Skin epidermis (tissue), 12 donors: ENCODE results near the gene B3GAT2.
"Not testable (repeated sequence)": the region's sequence is repeated elsewhere in the genome, so short reads cannot be mapped to it uniquely, and the experiment has no call there.

Experiments
- H3K27ac ChIP-seq, 21 experiments: fragments of 200-600 bp; sonication (generic) in 11 of 21; one replicate each; pipeline ENCODE4 v1.5.0; 2020; ENCODE audit warnings: mild to moderate bottlenecking in 3 of 21, inconsistent platforms in 2 of 21, moderate library complexity in 2 of 21
- H3K4me3 ChIP-seq, 7 experiments: fragments of 200-600 bp; sonication (generic) in 2 of 7; one replicate each; pipeline ENCODE4 v1.5.0; 2020; ENCODE audit warnings: inconsistent platforms in 2 of 7, mild to moderate bottlenecking in 2 of 7, moderate library complexity in 1 of 7

The B3GAT2 gene, protein sequence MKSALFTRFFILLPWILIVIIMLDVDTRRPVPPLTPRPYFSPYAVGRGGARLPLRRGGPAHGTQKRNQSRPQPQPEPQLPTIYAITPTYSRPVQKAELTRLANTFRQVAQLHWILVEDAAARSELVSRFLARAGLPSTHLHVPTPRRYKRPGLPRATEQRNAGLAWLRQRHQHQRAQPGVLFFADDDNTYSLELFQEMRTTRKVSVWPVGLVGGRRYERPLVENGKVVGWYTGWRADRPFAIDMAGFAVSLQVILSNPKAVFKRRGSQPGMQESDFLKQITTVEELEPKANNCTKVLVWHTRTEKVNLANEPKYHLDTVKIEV

GRCh38 chr6:70956451-70957283 lies at the start of gene B3GAT2:
Gene B3GAT2, minus strand, starts transcription at chr6:70957060. Its CDS starts 631 bp downstream, at chr6:70956429.
- H3K27ac ChIP-seq, result no peak within 1 kb of the TSS
- peak within 1 kb of the TSS; percentile 20 to 51 (median 44) for H3K4me3 ChIP-seq

DNA sequence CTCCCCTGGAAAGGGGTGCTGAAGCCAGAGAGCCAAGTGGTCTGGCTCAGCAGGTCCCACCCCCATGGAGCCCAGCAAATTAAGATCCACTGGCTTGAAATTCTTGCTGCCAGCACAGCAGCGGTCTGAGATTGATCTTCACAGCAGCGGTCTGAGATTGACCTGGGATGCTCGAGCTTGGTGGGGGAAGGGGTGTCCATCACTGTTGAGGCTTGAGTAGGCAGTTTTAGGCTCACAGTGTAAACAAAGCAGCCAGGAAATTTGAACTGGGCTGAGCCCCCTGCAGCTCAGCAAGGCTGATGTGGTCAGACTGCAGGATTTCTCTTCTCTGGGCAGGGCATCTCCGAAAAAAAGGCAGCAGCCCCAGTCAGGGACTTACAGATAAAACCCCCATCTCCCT lies 41.3 kb upstream of the B3GAT2 start:
- Histone ChIP-seq H3K27ac (no peak overlapping the region), H3K4me3 (no peak overlapping the region)

DNA sequence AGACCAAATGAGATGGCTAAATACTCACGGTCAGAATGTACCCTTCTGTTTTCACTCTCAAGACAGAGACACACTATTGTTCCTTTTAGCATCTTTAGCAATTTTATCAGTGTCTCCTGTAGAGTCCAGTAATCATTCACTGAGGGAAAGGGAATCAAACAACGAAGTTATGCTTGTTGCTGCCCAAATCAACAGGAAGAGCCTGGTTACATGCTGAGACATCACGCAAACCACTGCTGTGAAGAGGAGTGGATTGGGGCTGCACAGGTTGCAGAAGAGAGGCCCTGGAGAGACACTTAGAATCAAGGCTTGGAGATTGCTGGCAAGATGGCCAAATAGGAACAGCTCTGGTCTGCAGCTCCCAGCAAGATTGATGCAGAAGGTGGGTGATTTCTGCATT lies 40.5 kb upstream of the B3GAT2 start:
- H3K4me3 ChIP-seq, result no peak overlapping the region
- no peak overlapping the region for H3K27ac ChIP-seq

- Histone ChIP-seq H3K4me3 (no peak overlapping the region), H3K27ac (no peak overlapping the region)
Observed at GRCh38 chr6:70996106-70996505, 39.2 kb upstream of the B3GAT2 start.

- Histone ChIP-seq H3K4me3 (no peak overlapping the region), H3K27ac (no peak overlapping the region)
Observed at GRCh38 chr6:70995411-70995810, 38.6 kb upstream of the B3GAT2 start.

DNA sequence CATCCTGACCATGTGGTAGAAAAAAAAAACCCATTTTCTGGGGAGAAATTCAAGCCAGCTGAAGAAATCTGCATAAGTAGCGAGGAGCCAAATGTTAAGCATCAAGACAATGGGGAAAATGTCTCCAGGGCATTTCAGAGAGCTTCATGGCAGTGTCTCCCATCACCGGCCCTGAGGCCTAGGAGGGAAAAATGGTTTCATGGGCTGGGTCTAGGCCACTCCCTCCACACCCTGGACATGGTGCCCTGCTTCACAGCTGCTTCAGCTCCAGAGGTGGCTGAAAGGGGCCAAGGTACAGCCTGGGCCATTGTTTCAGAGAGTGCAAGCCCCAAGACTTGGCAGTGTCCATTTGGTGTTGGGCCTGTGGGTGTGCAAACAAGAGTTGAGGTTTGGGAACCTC lies 34.4 kb upstream of the B3GAT2 start:
- H3K4me3 ChIP-seq, result no peak overlapping the region

GRCh38 chr6:70985156-70985555 lies 28.3 kb upstream of the B3GAT2 start:
- Histone ChIP-seq H3K27ac (no peak overlapping the region), H3K4me3 (no peak overlapping the region)

More for the DNA sequence above, 34.4 kb upstream of the B3GAT2 start:
- H3K27ac ChIP-seq, result no peak overlapping the region

- H3K4me3 ChIP-seq, result no peak overlapping the region
- no peak overlapping the region for H3K27ac ChIP-seq
Observed at GRCh38 chr6:70982747-70983146, 25.9 kb upstream of the B3GAT2 start.

GRCh38 chr6:70980727-70981126 lies 23.9 kb upstream of the B3GAT2 start:
- Histone ChIP-seq H3K4me3 (no peak overlapping the region), H3K27ac (no peak overlapping the region)

DNA sequence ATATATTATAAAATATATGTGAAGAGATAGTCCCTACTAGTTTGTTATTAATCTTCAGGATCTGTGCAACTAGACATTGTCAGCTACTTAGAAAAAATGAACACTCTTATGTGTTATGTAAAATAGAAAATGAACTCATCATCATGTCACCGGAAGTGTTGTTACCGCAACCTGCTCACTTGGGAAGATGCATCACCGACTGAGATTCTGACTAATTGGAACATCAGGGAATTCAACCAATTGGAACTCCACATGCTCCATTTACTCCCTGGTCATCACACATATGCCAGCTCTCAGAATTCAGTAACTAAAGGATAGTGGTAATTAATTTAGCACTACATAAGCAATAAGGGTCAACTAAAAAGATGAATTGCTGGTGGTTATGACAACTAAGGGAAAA lies 16.7 kb upstream of the B3GAT2 start:
- H3K27ac ChIP-seq, result no peak overlapping the region

GRCh38 chr6:70967049-70967448 lies 10.2 kb upstream of the B3GAT2 start:
- Histone ChIP-seq H3K27ac (no peak overlapping the region), H3K4me3 (no peak overlapping the region)

More for the DNA sequence above, 16.7 kb upstream of the B3GAT2 start:
- no peak overlapping the region for H3K4me3 ChIP-seq

- no peak overlapping the region for H3K27ac ChIP-seq
- H3K4me3 ChIP-seq, result peak overlapping the region; percentile 20 to 51 (median 44)
Observed at GRCh38 chr6:70957284-70957617, 391 bp upstream of the B3GAT2 start.

GRCh38 chr6:70956191-70956450 lies 739 bp downstream of the B3GAT2 start:
- Histone ChIP-seq H3K4me3 (peak overlapping the region; percentile 20 to 51 (median 44)), H3K27ac (no peak overlapping the region)

DNA sequence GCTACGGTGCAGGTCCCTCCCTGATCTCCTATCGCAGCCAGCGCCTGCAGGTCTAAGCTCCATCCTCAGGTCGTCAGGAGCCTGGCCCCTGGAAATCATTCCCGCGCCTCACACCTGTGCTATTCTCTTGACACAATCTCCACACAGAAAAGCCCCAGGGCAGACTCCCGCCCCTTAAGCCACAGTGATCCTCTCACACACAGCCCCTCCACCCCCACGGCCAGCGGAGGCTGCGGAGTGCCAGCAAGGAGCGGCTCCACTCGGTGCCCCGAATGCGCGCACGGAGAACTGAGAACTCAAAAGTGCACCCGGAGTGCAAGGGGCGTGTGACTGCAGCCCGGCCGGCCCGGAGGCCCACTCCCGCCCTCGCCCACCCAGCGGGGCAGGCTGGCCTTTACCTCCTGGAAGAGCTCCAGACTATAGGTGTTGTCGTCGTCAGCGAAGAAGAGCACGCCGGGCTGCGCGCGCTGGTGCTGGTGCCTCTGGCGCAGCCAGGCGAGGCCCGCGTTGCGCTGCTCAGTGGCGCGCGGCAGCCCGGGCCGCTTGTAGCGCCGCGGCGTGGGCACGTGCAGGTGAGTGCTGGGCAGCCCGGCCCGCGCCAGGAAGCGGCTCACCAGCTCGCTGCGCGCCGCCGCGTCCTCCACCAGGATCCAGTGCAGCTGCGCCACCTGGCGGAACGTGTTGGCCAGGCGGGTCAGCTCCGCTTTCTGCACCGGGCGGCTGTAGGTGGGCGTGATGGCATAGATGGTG lies 1.2 kb downstream of the B3GAT2 start:
- Histone ChIP-seq H3K4me3 (peak overlapping the region; percentile 20 to 51 (median 44)), H3K27ac (no peak overlapping the region)

- Histone ChIP-seq H3K27ac (no peak overlapping the region), H3K4me3 (no peak overlapping the region)
Observed at GRCh38 chr6:70954750-70955149, 2.1 kb downstream of the B3GAT2 start.

DNA sequence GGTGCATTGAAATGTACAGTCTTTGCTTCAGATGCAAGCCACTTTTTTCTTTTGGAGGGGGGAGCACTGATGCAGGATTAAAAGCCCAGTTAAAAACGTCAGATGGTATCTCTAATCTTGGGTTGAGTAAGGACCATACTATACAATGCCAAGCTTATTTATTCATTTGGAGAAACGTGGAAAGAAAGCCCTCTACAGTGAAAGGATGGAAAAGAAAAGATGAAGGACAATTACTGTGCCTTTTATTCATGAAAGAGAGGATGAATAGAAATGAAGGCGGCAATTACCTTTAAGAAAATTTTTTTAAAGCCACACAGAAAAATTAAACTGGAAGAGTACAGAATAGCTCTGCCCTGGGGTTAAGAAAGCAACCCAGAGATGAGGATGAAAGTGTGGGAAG lies 2.7 kb downstream of the B3GAT2 start:
- Histone ChIP-seq H3K4me3 (no peak overlapping the region), H3K27ac (no peak overlapping the region)

GRCh38 chr6:70952608-70953165 lies 4.2 kb downstream of the B3GAT2 start:
- Histone ChIP-seq H3K4me3 (no peak overlapping the region), H3K27ac (no peak overlapping the region)

DNA sequence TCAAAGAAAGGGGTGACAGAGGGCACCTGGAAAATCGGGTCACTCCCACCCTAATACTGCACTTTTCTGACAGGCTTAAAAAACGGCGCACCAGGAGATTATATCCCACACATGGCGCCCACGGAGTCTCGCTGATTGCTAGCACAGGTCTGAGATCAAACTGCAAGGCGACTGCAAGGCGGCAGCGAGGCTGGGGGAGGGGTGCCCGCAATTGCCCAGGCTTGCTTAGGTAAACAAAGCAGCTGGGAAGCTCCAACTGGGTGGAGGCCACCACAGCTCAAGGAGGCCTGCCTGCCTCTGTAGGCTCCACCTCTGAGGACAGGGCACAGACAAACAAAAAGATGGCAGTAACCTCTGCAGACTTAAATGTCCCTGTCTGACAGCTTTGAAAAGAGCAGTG lies 12.5 kb downstream of the B3GAT2 start:
- not testable (repeated sequence) for H3K27ac ChIP-seq, H3K4me3 ChIP-seq

DNA sequence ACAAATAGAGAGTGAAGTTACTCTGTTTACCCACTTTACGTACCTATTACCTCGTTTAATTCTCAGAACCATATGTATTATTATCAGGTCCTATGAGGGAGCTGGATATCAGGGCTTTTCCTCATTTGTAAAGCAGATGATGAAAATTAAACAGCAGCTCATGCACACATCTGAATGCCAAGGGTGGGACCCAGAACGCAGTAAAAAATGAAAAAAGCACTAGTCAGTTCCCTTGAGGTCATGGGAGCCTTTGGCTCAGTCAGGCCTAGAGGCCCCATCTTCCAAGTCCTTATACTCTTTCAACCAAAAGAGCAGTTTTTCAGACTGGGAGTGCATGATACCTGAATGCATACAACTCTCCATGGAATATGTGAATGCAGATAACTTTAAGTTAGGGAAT lies 23.0 kb downstream of the B3GAT2 start:
- Histone ChIP-seq H3K4me3 (no peak overlapping the region), H3K27ac (no peak overlapping the region)

- no peak overlapping the region for H3K4me3 ChIP-seq
- no peak overlapping the region for H3K27ac ChIP-seq
Observed at GRCh38 chr6:70905742-70906141, 51.1 kb downstream of the B3GAT2 start.
